HG02840 (cell line): Measurements from ENCODE around the gene ZNRF3.
"Not testable (repeated sequence)": the region's sequence is repeated elsewhere in the genome, so short reads cannot be mapped to it uniquely, and the experiment has no call there.

Source experiments
- ATAC-seq: cut with Tn5 transposase; IDR thresholded peaks from one replicate; pipeline ENCODE4 v1.9.1; 2021; ENCODE audit warnings: mild to moderate bottlenecking, moderate library complexity, moderate number of reproducible peaks; ENCODE audit not compliant: unreplicated experiment, low FRiP score

The ZNRF3 gene

GRCh38 chr22:28882878-28883656, at the start of gene ZNRF3:
Gene ZNRF3, plus strand, starts transcription at chr22:28883572. Its CDS starts 195 bp downstream, at chr22:28883767.
- no peak for ATAC-seq

GRCh38 chr22:28835630-28836189, 47.7 kb upstream of the ZNRF3 start:
- no peak for ATAC-seq

GRCh38 chr22:28837640-28838039, 45.7 kb upstream of the ZNRF3 start:
- ATAC-seq, result no peak

DNA sequence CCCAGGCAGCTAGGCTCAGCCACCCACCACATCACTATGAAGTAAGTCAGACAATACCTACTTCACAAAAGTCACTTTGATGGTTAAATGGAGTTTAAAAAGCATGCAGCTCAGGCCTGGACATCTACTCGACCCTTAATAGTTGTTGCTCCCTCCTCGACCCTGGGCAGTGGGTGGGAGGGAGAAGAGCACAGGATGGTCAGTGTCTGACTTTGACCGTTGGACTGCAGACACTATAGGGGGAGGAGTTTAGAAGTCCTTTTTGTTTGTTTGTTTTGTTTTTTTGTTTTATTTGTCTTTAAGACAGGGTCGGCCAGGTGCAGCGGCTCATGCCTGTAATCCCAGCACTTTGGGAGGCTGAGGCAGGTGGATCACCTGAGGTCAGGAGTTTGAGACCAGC, 44.4 kb upstream of the ZNRF3 start:
- ATAC-seq, result no peak

DNA sequence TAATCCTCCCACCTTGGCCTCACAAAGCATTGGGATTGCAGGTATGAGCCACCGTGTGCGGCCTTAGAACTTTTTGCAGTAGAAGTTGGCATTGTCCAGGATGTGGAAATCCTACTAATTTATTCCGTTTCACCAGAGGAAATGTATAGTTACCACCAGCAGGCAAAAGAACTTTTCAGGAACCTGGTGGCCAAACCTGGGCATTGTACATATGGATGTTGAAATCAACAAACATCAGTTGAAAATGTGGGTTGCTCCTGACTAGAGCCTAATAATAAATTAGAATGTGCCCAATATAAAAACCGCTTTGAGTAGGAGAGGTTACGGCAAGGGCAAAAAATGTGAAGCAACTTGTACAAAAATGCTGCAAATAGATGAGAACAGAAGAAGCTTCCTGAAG, 42.3 kb upstream of the ZNRF3 start:
- no peak for ATAC-seq

DNA sequence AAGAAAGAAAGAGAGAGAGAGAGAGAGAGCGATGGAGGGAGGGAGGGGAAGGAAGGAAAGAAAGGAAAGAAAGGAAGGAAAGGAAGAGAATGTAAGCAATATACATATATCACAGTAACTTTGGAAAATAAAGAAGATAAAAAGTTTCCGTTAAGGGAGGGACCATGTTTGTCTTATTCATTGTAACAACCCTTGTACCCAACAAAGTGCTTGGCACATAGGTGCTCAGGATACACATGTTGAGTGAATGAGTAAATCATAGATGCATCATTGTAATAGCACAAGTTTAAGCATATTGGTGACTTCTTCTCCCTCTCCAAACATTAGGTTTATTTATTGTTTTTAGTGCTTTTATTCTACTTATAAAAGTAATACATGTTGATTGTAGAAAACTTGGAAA, 39.7 kb upstream of the ZNRF3 start:
- ATAC-seq, result no peak

GRCh38 chr22:28844277-28844676, 39.1 kb upstream of the ZNRF3 start:
- not testable (repeated sequence) for ATAC-seq

- ATAC-seq, result no peak
Observed at GRCh38 chr22:28846994-28847393, 36.4 kb upstream of the ZNRF3 start.

- no peak for ATAC-seq
Observed at GRCh38 chr22:28855355-28856094, 27.8 kb upstream of the ZNRF3 start.

DNA sequence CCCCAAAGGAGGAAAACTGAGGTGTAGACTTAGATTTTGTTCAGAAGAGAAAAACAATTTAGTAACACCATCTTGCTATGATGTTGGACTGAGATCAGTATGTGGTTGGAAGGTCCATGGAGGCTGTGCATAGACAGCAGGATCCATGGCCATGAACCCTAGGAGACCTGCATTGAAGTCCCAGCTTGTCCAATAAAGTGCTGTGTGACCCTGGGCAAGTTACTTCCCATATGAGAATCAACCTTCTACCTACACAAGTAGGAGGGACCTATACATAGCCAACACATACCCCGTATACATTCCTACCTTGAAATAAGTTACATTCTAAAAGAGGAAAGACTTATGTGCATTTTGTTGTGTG, 27.3 kb upstream of the ZNRF3 start:
- ATAC-seq, result no peak

DNA sequence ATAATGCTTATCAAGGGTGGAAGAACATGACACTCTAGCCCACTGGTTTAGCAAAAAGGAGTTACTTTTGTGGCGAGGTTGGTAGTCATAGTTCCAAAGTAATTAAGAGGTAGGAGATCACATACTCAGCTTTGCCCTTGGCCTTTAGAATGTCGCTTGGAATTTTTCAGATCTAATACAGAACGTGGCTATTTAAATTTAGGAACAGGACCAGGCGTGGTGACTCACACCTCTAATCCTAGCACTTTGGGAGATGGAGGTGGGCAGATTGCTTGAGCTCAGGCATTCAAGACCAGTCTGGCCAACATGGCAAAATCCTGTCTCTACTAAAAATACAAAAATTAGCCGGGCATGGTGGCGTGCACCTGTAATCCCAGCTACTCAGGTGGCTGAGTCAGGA, 26.1 kb upstream of the ZNRF3 start:
- no peak for ATAC-seq

DNA sequence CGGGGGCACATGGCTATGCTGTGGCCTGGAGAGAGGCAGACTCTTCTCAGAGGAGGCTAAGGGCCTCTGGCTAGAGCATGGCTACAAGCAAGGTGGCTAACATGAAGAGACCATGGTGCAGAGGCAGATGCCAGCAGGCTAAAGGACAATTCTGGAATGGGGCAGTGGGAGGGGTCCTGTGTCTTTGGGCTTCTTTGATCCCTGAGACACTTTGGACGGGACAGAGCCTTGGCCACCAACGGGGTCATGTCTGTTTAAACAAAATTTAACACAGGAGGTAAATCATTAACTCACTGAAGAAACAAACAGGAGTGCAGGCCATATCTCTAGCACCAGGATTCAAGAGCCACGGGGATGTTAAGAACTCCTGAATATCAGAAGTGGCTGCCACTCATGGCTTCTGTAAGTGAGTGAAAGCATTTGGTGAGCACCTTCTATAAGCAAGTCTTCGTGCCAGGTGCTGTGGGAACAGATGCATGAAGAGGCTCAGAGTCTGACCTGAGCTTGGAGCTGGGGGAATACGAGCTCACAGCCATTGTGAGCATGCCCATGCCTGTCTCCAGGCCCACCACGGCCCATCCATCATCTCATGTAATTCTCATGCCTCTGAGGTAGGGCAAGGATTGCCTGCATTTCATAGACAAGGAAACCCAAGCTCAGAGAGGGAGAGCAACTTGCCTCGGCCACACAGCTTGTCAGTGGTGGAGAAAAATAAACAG, 18.3 kb upstream of the ZNRF3 start:
- no peak for ATAC-seq

DNA sequence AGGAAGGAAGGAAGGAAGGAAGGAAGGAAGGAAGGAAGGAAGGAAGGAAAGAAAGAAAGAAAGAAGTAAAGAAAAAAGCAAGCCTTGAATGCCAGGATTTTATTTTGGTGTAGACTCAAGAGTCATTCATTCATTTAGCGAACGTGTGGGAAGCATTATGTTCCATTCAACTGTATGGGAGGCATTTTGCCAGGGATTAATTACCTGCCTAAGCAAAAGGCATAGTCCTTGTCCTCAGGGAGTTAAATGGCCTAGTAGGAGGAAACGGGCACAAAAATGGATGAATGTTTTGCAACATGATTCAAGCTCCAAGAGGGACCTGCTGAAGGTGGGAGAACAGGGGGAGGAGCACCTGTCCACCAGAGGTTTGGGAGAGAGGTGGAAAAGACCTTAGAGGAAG, 16.2 kb upstream of the ZNRF3 start:
- ATAC-seq, result no peak

GRCh38 chr22:28868389-28868788, 15.0 kb upstream of the ZNRF3 start:
- not testable (repeated sequence) for ATAC-seq

DNA sequence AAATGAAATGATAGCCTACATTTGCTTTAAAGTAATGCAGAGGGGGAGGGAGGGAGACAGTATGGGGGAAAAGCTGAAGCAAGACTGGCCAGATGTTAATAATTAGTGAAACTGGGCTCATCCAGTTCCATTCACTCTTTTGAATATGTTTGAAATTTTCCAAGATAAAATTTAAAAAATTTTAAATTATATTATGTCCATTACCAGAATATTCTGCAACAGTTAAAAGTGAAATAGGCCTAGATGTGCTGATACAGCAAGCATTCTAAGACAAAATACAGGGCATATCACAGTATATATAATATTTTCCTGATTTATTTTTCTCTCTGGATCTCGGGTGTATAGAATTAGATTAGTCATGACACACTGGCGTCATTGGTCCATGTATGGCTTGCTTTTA, 13.6 kb upstream of the ZNRF3 start:
- no peak for ATAC-seq

DNA sequence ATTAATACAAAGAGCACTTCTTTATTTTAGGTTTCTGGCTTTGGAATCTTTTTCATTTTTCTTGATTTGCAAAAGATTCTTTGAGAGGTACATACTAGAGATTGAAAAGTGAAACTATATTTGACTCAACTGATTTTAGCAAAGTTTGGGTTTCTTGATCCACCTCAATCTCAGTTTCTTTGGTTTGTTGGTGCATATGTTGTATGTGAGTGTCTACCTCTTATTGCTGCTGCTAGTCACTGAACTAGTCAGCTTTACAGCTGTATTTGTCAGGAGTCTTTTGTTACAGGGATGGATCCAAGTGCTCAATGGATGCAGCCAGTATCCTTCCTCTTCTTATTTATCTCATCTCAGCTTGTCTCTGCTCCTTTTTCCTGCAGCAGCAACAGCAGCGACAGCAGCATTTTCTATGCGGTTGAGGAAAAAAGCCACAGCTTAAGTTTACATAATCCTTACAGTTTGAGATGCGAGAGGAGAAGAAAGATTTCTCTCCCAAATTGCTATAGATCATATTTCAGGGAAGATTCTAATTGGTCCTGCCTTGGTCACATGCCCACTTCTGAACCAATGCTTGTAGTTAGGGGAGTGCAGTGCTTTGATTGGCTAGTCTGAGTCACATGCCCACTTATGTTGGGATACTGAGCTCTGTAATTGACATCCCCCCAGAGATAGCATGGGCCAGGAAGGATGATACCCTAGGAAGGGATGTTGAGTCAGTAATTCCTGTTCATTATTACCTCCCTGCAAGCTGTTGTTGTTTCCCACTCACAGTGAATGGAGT, 10.0 kb upstream of the ZNRF3 start:
- no peak for ATAC-seq

GRCh38 chr22:28874061-28874460, 9.3 kb upstream of the ZNRF3 start:
- no peak for ATAC-seq

DNA sequence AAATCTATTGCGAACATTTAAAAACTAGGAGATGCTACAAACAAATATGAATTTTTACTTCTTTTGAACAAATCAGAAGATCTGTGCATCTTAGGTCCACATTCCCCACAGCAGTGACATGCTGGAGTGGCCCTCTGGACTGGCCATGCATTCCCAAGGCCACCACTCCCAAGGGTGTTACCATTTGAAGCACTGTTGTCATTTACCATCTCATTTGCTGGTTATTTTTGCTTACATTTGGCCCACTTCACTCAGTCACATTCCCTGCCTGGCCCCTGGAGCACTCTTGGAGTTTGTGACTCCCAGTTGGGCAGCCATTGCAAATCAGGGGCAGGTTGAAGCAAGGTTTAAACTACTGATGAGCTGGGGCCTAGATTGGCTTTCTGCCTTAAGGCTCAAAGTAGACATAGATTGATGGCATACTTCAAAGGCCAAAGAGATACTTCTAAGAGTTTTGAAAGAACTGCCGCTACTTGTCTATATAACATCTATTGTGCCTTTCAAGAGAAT, 8.5 kb upstream of the ZNRF3 start:
- ATAC-seq, result no peak

DNA sequence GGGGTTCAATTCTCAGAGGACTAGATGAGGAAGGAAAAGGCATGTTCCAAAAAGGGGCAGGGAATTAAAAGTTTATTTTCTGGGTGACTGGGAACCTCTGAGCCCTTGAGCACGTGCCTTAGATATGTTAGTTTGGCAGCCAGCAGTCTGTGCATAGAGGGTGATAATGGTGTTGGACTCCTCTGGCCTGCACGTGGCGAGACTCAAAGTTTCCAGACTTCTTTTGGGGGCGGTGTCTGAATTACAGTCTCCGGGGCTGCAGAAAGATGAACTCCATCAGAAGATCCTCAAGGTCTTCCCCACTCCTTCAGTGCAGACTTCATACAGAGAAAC, 861 bp upstream of the ZNRF3 start:
- no peak for ATAC-seq

DNA sequence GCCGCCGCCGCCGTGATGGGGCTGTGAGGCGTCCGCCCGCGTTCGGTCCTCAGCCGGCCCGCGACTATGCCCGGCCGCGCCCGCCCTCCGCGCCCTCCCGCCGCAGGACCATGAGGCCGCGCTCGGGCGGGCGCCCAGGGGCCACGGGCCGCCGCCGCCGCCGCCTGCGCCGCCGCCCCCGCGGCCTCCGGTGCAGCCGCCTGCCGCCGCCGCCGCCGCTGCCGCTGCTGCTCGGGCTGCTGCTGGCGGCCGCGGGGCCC, 215 bp downstream of the ZNRF3 start:
- no peak for ATAC-seq
